IPS-18a (cell line): ENCODE data around the gene DAAM2.

Experiments
- H3K27ac ChIP-seq: one replicate; pipeline ENCODE4 v1.5.1; 2013; ENCODE audit warnings: low read length
- H3K27me3 ChIP-seq: one replicate; pipeline ENCODE4 v1.6.1; 2013; ENCODE audit warnings: mild to moderate bottlenecking, low read length; ENCODE audit not compliant: control insufficient read depth, insufficient read depth
- H3K36me3 ChIP-seq: one replicate; pipeline ENCODE4 v1.6.1; 2013; ENCODE audit warnings: low read depth, low read length; ENCODE audit not compliant: control insufficient read depth
- H3K4me1 ChIP-seq: one replicate; pipeline ENCODE4 v1.6.1; 2013; ENCODE audit warnings: low read depth, low read length; ENCODE audit not compliant: control insufficient read depth
- H3K4me3 ChIP-seq: one replicate; pipeline ENCODE4 v1.5.1; 2013; ENCODE audit warnings: low read length
- H3K9ac ChIP-seq: one replicate; pipeline ENCODE4 v1.6.1; 2013; ENCODE audit warnings: mild to moderate bottlenecking, low read length, moderate library complexity
- H3K9me3 ChIP-seq: one replicate; pipeline ENCODE4 v1.6.1; 2013; ENCODE audit warnings: low read depth, low read length; ENCODE audit not compliant: control insufficient read depth

Gene DAAM2

DNA sequence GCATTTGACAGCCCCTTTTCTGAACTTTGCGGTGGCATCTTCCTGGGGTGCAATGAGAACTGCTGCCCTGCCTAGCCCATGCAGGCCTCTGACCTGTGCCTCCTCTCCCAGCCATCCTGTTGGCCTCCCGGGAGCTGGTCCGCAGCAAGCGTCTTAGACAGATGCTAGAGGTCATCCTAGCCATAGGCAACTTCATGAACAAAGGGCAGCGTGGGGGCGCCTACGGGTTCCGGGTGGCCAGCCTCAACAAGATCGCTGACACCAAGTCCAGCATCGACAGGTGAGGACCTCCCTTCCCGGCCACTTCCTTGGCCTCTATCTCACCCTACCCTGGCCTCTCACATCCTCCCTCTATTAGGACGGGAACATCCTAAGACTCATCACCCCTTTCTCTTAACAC, 104.5 kb downstream of the DAAM2 start:
- H3K27ac ChIP-seq: no peak overlapping the region
- no peak overlapping the region for H3K4me3 ChIP-seq
- H3K36me3 ChIP-seq: no peaks in the 10 kb centered on the region
- no peak overlapping the region for H3K9ac ChIP-seq
- H3K9me3 ChIP-seq: no peaks in the 10 kb centered on the region
- H3K4me1 ChIP-seq: peaks cover 16% of the 10 kb centered on the region
- H3K27me3 ChIP-seq: no peaks in the 10 kb centered on the region

- no peak overlapping the region for H3K4me3 ChIP-seq
- H3K4me1 ChIP-seq: peaks cover 16% of the 10 kb centered on the region
- H3K9ac ChIP-seq: no peak overlapping the region
- H3K27ac ChIP-seq: no peak overlapping the region
- no peaks in the 10 kb centered on the region for H3K36me3 ChIP-seq
- no peaks in the 10 kb centered on the region for H3K9me3 ChIP-seq
- no peaks in the 10 kb centered on the region for H3K27me3 ChIP-seq
Measured at GRCh38 chr6:39897698-39898097, 105.5 kb downstream of the DAAM2 start.

DNA sequence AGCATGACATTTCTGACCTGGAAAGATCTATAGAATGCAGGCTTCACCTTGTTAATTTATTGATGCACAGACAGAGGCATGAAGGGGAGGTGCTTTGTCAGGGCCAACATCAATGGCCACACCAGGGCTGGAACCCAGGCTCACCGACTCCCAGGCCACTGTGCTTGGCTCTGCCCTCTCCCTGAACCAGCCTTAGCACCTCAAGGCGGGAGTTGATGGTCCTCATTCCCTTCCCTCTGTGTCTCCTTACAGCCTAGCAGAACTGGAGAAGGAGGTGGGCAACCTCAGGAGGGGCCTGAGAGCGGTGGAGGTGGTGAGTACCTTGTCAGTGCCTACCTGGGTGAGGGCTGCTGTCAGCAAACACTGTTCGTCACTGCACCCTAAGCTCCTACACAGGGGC, 106.4 kb downstream of the DAAM2 start:
- Histone ChIP-seq H3K4me3 (no peak overlapping the region), H3K36me3 (no peaks in the 10 kb centered on the region), H3K9me3 (no peaks in the 10 kb centered on the region), H3K4me1 (peaks cover 16% of the 10 kb centered on the region), H3K27ac (no peak overlapping the region), H3K9ac (no peak overlapping the region), H3K27me3 (no peaks in the 10 kb centered on the region)

DNA sequence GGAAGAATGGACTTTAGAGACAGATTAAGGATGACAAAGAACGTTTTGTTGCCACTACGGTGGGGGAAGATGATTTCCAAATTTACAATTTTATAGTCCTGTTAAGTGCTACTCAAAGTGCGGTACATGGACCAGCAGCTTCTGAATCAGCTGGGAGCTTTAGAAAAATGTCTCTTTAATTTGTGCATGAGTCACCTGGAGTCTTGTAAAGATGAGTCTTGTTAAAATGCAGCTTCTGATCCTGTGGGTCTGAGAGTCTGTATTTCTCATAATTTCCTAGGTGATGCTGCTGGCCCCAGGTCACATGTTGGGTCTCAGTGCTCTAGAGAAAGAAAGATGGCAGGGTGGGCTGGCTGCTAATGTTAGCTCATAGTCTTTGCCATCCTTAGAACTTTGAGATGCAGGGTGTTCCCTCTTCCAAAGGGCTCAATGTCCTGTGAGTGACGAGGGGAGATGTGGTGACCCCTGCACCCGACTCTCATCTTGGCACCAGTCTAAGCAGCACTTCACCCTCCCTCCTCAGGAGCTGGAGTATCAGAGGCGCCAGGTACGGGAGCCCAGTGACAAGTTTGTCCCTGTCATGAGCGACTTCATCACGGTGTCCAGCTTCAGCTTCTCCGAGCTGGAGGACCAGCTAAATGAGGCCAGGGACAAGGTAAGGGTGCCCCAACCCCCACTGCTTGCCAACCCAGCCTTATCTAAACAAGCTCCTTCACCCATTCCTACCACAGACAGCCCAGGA, 107.5 kb downstream of the DAAM2 start:
- Histone ChIP-seq H3K9me3 (no peaks in the 10 kb centered on the region), H3K36me3 (no peaks in the 10 kb centered on the region), H3K4me3 (no peak overlapping the region), H3K27me3 (no peaks in the 10 kb centered on the region), H3K4me1 (peaks cover 16% of the 10 kb centered on the region), H3K27ac (no peak overlapping the region), H3K9ac (no peak overlapping the region)

- H3K27ac ChIP-seq: no peak overlapping the region
- no peak overlapping the region for H3K9ac ChIP-seq
- H3K27me3 ChIP-seq: no peaks in the 10 kb centered on the region
- no peaks in the 10 kb centered on the region for H3K36me3 ChIP-seq
- peaks cover 16% of the 10 kb centered on the region for H3K4me1 ChIP-seq
- H3K4me3 ChIP-seq: no peak overlapping the region
- no peaks in the 10 kb centered on the region for H3K9me3 ChIP-seq
Measured at GRCh38 chr6:39901116-39901655, 109.0 kb downstream of the DAAM2 start.

DNA sequence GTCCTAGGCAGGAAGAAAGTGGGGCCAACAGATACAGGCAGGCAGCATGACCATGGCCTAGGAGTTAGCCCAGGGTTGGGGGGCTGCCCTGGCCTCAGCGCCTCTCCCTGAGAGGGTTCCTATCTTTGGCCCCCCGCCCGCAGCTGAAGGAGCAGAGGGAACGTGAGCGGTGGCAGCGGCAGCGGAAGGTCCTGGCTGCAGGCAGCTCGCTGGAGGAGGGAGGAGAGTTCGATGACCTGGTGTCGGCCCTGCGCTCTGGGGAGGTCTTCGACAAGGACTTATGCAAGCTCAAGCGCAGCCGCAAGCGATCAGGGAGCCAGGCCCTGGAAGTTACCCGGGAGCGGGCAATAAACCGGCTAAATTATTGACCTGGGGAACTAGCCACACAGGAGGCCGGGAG, 109.5 kb downstream of the DAAM2 start:
- Histone ChIP-seq H3K27me3 (no peaks in the 10 kb centered on the region), H3K27ac (no peak overlapping the region), H3K9ac (no peak overlapping the region), H3K36me3 (no peaks in the 10 kb centered on the region), H3K4me1 (peaks cover 16% of the 10 kb centered on the region), H3K9me3 (no peaks in the 10 kb centered on the region), H3K4me3 (no peak overlapping the region)

DNA sequence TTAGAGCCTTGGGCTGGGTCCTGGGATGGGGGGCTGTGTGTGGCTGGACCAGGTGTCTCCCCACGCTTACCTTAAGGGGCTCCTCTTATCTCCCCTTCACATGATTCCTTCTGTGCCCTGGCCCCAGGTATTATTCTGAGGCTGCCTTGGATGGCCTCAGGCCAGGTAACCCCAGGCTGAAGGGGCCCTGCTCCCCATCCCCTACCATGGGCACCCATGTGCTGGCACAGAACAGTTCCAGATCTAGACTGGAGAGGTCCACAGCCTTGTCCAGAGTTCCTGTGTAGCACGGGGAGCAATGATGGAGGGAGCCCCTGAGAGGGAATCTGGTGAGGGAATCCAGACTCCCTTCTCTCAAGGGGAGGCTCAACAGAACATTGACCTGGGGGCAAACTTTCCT, 110.0 kb downstream of the DAAM2 start:
- Histone ChIP-seq H3K27me3 (no peaks in the 10 kb centered on the region), H3K4me1 (peaks cover 14% of the 10 kb centered on the region), H3K4me3 (no peak overlapping the region), H3K9ac (no peak overlapping the region), H3K9me3 (no peaks in the 10 kb centered on the region), H3K36me3 (no peaks in the 10 kb centered on the region), H3K27ac (no peak overlapping the region)

- no peaks in the 10 kb centered on the region for H3K27me3 ChIP-seq
- H3K27ac ChIP-seq: no peak overlapping the region
- no peak overlapping the region for H3K9ac ChIP-seq
- peaks cover 6% of the 10 kb centered on the region for H3K4me1 ChIP-seq
- no peaks in the 10 kb centered on the region for H3K9me3 ChIP-seq
- no peak overlapping the region for H3K4me3 ChIP-seq
- no peaks in the 10 kb centered on the region for H3K36me3 ChIP-seq
Measured at GRCh38 chr6:39902786-39903465, 110.8 kb downstream of the DAAM2 start.

- Histone ChIP-seq H3K9ac (no peak overlapping the region), H3K27me3 (no peaks in the 10 kb centered on the region), H3K9me3 (no peaks in the 10 kb centered on the region)
Measured at GRCh38 chr6:39903656-39904055, 111.5 kb downstream of the DAAM2 start.

GRCh38 chr6:39904946-39905639, 112.9 kb downstream of the DAAM2 start:
- Histone ChIP-seq H3K27ac (no peak overlapping the region), H3K4me1 (no peaks in the 10 kb centered on the region), H3K36me3 (peaks cover 3% of the 10 kb centered on the region), H3K27me3 (no peaks in the 10 kb centered on the region), H3K9ac (no peak overlapping the region), H3K4me3 (no peak overlapping the region), H3K9me3 (no peaks in the 10 kb centered on the region)

More at GRCh38 chr6:39903656-39904055, 111.5 kb downstream of the DAAM2 start:
- Histone ChIP-seq H3K36me3 (peaks cover 3% of the 10 kb centered on the region), H3K4me1 (no peaks in the 10 kb centered on the region), H3K4me3 (no peak overlapping the region), H3K27ac (no peak overlapping the region)

- no peaks in the 10 kb centered on the region for H3K4me1 ChIP-seq
- H3K27ac ChIP-seq: no peak overlapping the region
- H3K27me3 ChIP-seq: no peaks in the 10 kb centered on the region
- no peaks in the 10 kb centered on the region for H3K9me3 ChIP-seq
- H3K9ac ChIP-seq: no peak overlapping the region
- H3K4me3 ChIP-seq: no peak overlapping the region
- peaks cover 3% of the 10 kb centered on the region for H3K36me3 ChIP-seq
Measured at GRCh38 chr6:39905640-39905975, 113.4 kb downstream of the DAAM2 start.
